Measurements from ENCODE around the gene PHOX2A.

GRCh38 chr11:72280726-72281315 is 36.8 kb upstream of the PHOX2A start:
- no peak for TF ChIP-seq CTCF (IDR thresholded peaks at IDR 0.05)
- no peak for TF ChIP-seq POLR2A (IDR thresholded peaks at IDR 0.05)

Data from Peyer's patch (tissue), 4 donors.